OCI-LY1 (cell line): ENCODE results near the gene NBDY.
"Not testable (repeated sequence)": the region's sequence is repeated elsewhere in the genome, so short reads cannot be mapped to it uniquely, and the experiment has no call there.

Experiments
- CTCF ChIP-seq: fragments of 200-600 bp; sonication (generic), shearing (Covaris generic); IDR thresholded peaks from 2 replicates; pipeline ENCODE4 v1.5.1; 2017; ENCODE audit warnings: mild to moderate bottlenecking, antibody characterized with exemption, low read length, moderate library complexity, mixed read lengths
- EZH2 ChIP-seq: fragments of 200-600 bp; sonication (generic), shearing (Covaris generic); IDR thresholded peaks from 2 replicates; pipeline ENCODE4 v1.8.0; 2017; ENCODE audit warnings: borderline replicate concordance, mixed run types, mild to moderate bottlenecking, antibody characterized with exemption, low read length, moderate library complexity, mixed read lengths

GRCh38 chrX:56760410-56761124 lies 31.5 kb downstream of the NBDY start:
- not testable (repeated sequence) for TF ChIP-seq CTCF, EZH2
